Muscle of arm (tissue), 12 donors: ENCODE measurements around the gene TMEM123. TPM values are rescaled to one million over a fixed set of nuclear protein-coding genes. Genes with fewer than 3 reads are reported as not detected.

Experiments
- DNase-seq: peaks from one replicate; pipeline ENCODE4 v3.0.0-alpha.2; 2013
- polyA plus RNA-seq, 12 donors: library from polyadenylated mRNA; unstranded; fragments of 120-200 nt; gene quantifications; one replicate each; pipeline ENCODE4 v1.2.1, GENCODE V29; 2013; ENCODE audit not compliant: insufficient read length in 12 of 12

TMEM123 gene
- polyA plus RNA-seq, 12 donors = 150 to 233 (median 194) TPM; not detected in 1

GRCh38 chr11:102429691-102430090, 22.9 kb downstream of the TMEM123 start:
- DNase-seq = no peak

- no peak for DNase-seq
These were observed 23.3 kb downstream of the TMEM123 start for GRCh38 chr11:102429226-102429625.

GRCh38 chr11:102428696-102429095, 23.9 kb downstream of the TMEM123 start:
- DNase-seq = no peak

GRCh38 chr11:102427068-102427467, 25.5 kb downstream of the TMEM123 start:
- no peak for DNase-seq

- no peak for DNase-seq
These were observed 26.0 kb downstream of the TMEM123 start for GRCh38 chr11:102426570-102426969.

- DNase-seq = no peak
These were observed 26.6 kb downstream of the TMEM123 start for GRCh38 chr11:102426000-102426399.

- DNase-seq = no peak
These were observed 28.6 kb downstream of the TMEM123 start for GRCh38 chr11:102423936-102424335.

- DNase-seq = no peak
These were observed 29.5 kb downstream of the TMEM123 start for GRCh38 chr11:102422817-102423712.

- peak; percentile 45 for DNase-seq
These were observed 31.3 kb downstream of the TMEM123 start for GRCh38 chr11:102421261-102421660.

GRCh38 chr11:102420547-102420946, 32.0 kb downstream of the TMEM123 start:
- DNase-seq = no peak

GRCh38 chr11:102419181-102419580, 33.4 kb downstream of the TMEM123 start:
- DNase-seq = no peak

- DNase-seq = no peak
These were observed 35.6 kb downstream of the TMEM123 start for GRCh38 chr11:102416976-102417375.

- no peak for DNase-seq
These were observed 37.2 kb downstream of the TMEM123 start for GRCh38 chr11:102415304-102415916.

- DNase-seq = no peak
These were observed 38.0 kb downstream of the TMEM123 start for GRCh38 chr11:102414559-102414958.

GRCh38 chr11:102413497-102413896, 39.1 kb downstream of the TMEM123 start:
- no peak for DNase-seq

GRCh38 chr11:102411142-102411541, 41.4 kb downstream of the TMEM123 start:
- DNase-seq = no peak

GRCh38 chr11:102410382-102410784, 42.2 kb downstream of the TMEM123 start:
- DNase-seq = no peak

- DNase-seq = no peak
These were observed 44.2 kb downstream of the TMEM123 start for GRCh38 chr11:102408339-102408738.

- DNase-seq = no peak
These were observed 44.7 kb downstream of the TMEM123 start for GRCh38 chr11:102407901-102408300.

GRCh38 chr11:102406099-102406498, 46.5 kb downstream of the TMEM123 start:
- no peak for DNase-seq

- no peak for DNase-seq
These were observed 47.1 kb downstream of the TMEM123 start for GRCh38 chr11:102405501-102405900.

GRCh38 chr11:102402548-102402947, 50.0 kb downstream of the TMEM123 start:
- DNase-seq = no peak

GRCh38 chr11:102401905-102402304, 50.7 kb downstream of the TMEM123 start:
- no peak for DNase-seq
